Endothelial cell of umbilical vein (primary cell): ENCODE results near the gene PRR3. TPM values are rescaled to one million over a fixed set of nuclear protein-coding genes. Genes with fewer than 3 reads are reported as not detected.

Experiments used
- BruUV-seq: library from RNA; stranded (reverse); fragments of 400-500 nt; replicated peaks from 2 replicates; lab custom pipeline; 2021; lab: Mats Ljungman, UMichigan
- CTCF ChIA-PET: fragments of 300-600, 350-600 bp; sonication (Branson Sonifier 250); formaldehyde crosslinking; loops from one replicate; lab custom pipeline; 2021; ENCODE audit warnings: antibody characterized with exemption, inconsistent platforms; lab: Charles Lee
- POLR2A ChIA-PET: fragments of 300-600, 350-600 bp; sonication (Branson Sonifier 250); formaldehyde crosslinking; loops from one replicate; lab custom pipeline; 2021; ENCODE audit warnings: antibody characterized with exemption, inconsistent platforms; lab: Charles Lee
- DNase-seq: peaks from one replicate; pipeline ENCODE4 v3.0.0-alpha.2; 2011; ENCODE audit warnings: low read depth, low spot score
- FAIRE-seq: peaks from 2 replicates; lab custom pipeline; 2011; peaks lifted over from hg19 to GRCh38; lab: Jason Lieb, UNC
- H2AFZ ChIP-seq: 2 replicates; pipeline ENCODE4 v1.6.0; 2012; ENCODE audit warnings: low read depth, low read length, control low read depth, inconsistent platforms
- H3K27ac ChIP-seq: 2 replicates; pipeline ENCODE4 v1.5.1; 2011; ENCODE audit warnings: low read depth, mild to moderate bottlenecking, control low read depth, low read length, moderate library complexity; ENCODE audit not compliant: insufficient read depth
- H3K27me3 ChIP-seq, 2 experiments: 2 replicates each; pipeline versions ENCODE4 v1.6.0 to v1.6.1; 2011; ENCODE audit warnings: low read length in 2 of 2, mixed read lengths in 1 of 2; ENCODE audit not compliant: control insufficient read depth in 2 of 2, insufficient read depth in 2 of 2
- H3K36me3 ChIP-seq, 2 experiments: 2 replicates in 1 of 2; 3 replicates in 1 of 2; pipeline ENCODE4 v1.5.1; 2011; ENCODE audit warnings: low read length in 2 of 2, mild to moderate bottlenecking in 1 of 2, moderate library complexity in 1 of 2; ENCODE audit not compliant: control insufficient read depth in 2 of 2, insufficient read depth in 2 of 2; ENCODE audit errors: extremely low read depth in 1 of 2
- H3K4me1 ChIP-seq: 3 replicates; pipeline ENCODE4 v1.5.1; 2011; ENCODE audit warnings: mild to moderate bottlenecking, low read length; ENCODE audit not compliant: control insufficient read depth, insufficient read depth; ENCODE audit errors: extremely low read depth
- H3K4me2 ChIP-seq: 2 replicates; pipeline ENCODE4 v1.6.1; 2011; ENCODE audit warnings: low read length, control low read depth, mixed read lengths; ENCODE audit not compliant: insufficient read depth
- H3K4me3 ChIP-seq, 3 experiments: fragments of 200-600 bp in 1 of 3; sonication (generic), shearing (Covaris generic) in 1 of 3; replicated peaks in 1 of 3; 2 replicates each; pipeline ENCODE4 v1.5.1; 2011 to 2016; ENCODE audit warnings: control low read depth in 3 of 3, low read length in 3 of 3, mild to moderate bottlenecking in 2 of 3, inconsistent platforms in 1 of 3, low read depth in 1 of 3, moderate library complexity in 1 of 3; ENCODE audit not compliant: insufficient read depth in 1 of 3
- H3K79me2 ChIP-seq: 2 replicates; pipeline ENCODE4 v1.6.0; 2012; ENCODE audit warnings: low read length, inconsistent platforms; ENCODE audit not compliant: control insufficient read depth, insufficient read depth
- H3K9ac ChIP-seq: replicated peaks from 2 replicates; pipeline ENCODE3; 2011; ENCODE audit warnings: low read length, control low read depth; ENCODE audit not compliant: insufficient read depth; ENCODE audit errors: extremely low read depth
- H3K9me1 ChIP-seq: replicated peaks from 3 replicates; pipeline ENCODE4 v1.6.0; 2011; ENCODE audit warnings: mild to moderate bottlenecking, low read length; ENCODE audit not compliant: control insufficient read depth, insufficient read depth; ENCODE audit errors: extremely low read depth
- H3K9me3 ChIP-seq: replicated peaks from 2 replicates; pipeline ENCODE4 v1.5.1; 2012; ENCODE audit warnings: low read length, inconsistent platforms; ENCODE audit not compliant: control insufficient read depth, insufficient read depth
- H4K20me1 ChIP-seq: replicated peaks from 2 replicates; pipeline ENCODE3; 2011; ENCODE audit warnings: mild to moderate bottlenecking, low read length; ENCODE audit not compliant: control insufficient read depth, insufficient read depth; ENCODE audit errors: extremely low read depth
- CTCF ChIP-seq, 2 donors: IDR thresholded peaks; 1 replicate in 1 of 2; 2 replicates in 1 of 2; pipeline ENCODE4 v1.5.1; 2011; ENCODE audit warnings: low read length in 2 of 2, mild to moderate bottlenecking in 2 of 2, moderate library complexity in 2 of 2, control low read depth in 1 of 2, inconsistent platforms in 1 of 2, low read depth in 1 of 2; ENCODE audit not compliant: insufficient read depth in 1 of 2; ENCODE audit errors: extremely low read depth in 1 of 2
- EZH2 ChIP-seq: IDR thresholded peaks from 2 replicates; pipeline ENCODE4 v1.6.1; 2012; ENCODE audit warnings: borderline replicate concordance, low read depth, mild to moderate bottlenecking, moderate library complexity, low read length, inconsistent platforms; ENCODE audit not compliant: severe bottlenecking
- FOS ChIP-seq: IDR thresholded peaks from 2 replicates; pipeline ENCODE4 v1.6.1; 2011; ENCODE audit warnings: mild to moderate bottlenecking, low read length, moderate library complexity, borderline replicate concordance; ENCODE audit not compliant: insufficient read depth
- GATA2 ChIP-seq: IDR thresholded peaks from 2 replicates; pipeline ENCODE4 v1.7.0; 2011; ENCODE audit warnings: low read depth, mild to moderate bottlenecking, moderate library complexity, mixed read lengths, low read length; ENCODE audit not compliant: insufficient read length, insufficient read depth
- JUN ChIP-seq: IDR thresholded peaks from 2 replicates; pipeline ENCODE4 v1.6.1; 2011; ENCODE audit warnings: borderline replicate concordance, low read depth; ENCODE audit not compliant: insufficient read length, insufficient read depth
- MAX ChIP-seq: IDR thresholded peaks from 2 replicates; pipeline ENCODE4 v1.6.1; 2011; ENCODE audit not compliant: insufficient read depth, insufficient read length
- MYC ChIP-seq: IDR thresholded peaks from one replicate; pipeline ENCODE4 v1.6.1; 2011; ENCODE audit warnings: mild to moderate bottlenecking, low read depth, low read length
- POLR2A ChIP-seq: IDR thresholded peaks from 2 replicates; pipeline ENCODE4 v1.6.1; 2012; ENCODE audit warnings: low read depth, mild to moderate bottlenecking, control low read depth, low read length
- POLR2AphosphoS5 ChIP-seq: IDR thresholded peaks from 2 replicates; pipeline ENCODE4 v1.6.1; 2012; ENCODE audit warnings: low read depth, mild to moderate bottlenecking, control low read depth, low read length, moderate library complexity; ENCODE audit not compliant: insufficient read depth
- dilution Hi-C: fragments of 300-500 bp; cut with MboI; formaldehyde crosslinking; loops from one replicate; pipeline ENCODE4 v1.15.0; 2019; ENCODE audit warnings: low sequenced_read_pairs; ENCODE audit not compliant: extremely low pct_ligation_motif_present
- intact Hi-C: fragments of 100-400 bp; cut with micrococcal nuclease; formaldehyde crosslinking; loops from one replicate; pipeline ENCODE4 v1.10.0; 2022
- polyA plus RNA-seq, 4 experiments: library from polyadenylated mRNA; depleted of rRNA in 3 of 4; stranded (reverse) in 3 of 4; unstranded in 1 of 4; fragments of >200 nt; gene quantifications; 2 replicates each; pipeline versions ENCODE4 v1.2.1 to v1.2.3, GENCODE V29; 2011 to 2012; ENCODE audit warnings: missing spikeins in 1 of 4
- total RNA-seq: library from RNA; stranded (reverse); gene quantifications from 2 replicates; pipeline ENCODE4 v1.2.3, GENCODE V29; 2021

PRR3 gene
- total and polyA plus RNA-seq, 2 donors (not counting 3 experiments of a cell fraction or from before 2014, with no cell fraction given) = 10.6 to 22.3 TPM

- TF ChIP-seq JUN = no peak
- TF ChIP-seq GATA2 = peak; percentile 51
- TF ChIP-seq POLR2AphosphoS5 = peak; percentile 45
- TF ChIP-seq MAX = no peak
- intact Hi-C loops (no loop called here), dilution Hi-C loops (no loop called here)
- no peak overlapping the region for H3K4me2 ChIP-seq
- peaks cover 8% of the 10 kb centered on the region for H3K4me1 ChIP-seq
- ChIA-PET CTCF (interaction anchor here (0.8 to 8.8 kb wide), 11 partner anchors 11 to 487 kb away, joined by 3 to 149 read pairs (median 5); no protein-coding TSS in a partner anchor), POLR2A (interaction anchor here (0.7 to 6.2 kb wide), 2 partner anchors 14 to 51 kb away, joined by 4 to 63 read pairs; no protein-coding TSS in a partner anchor)
- FAIRE-seq (peak; percentile 86), DNase-seq (peak; percentile 45)
- H3K9ac ChIP-seq = no peak overlapping the region
- H3K9me3 ChIP-seq = no peaks in the 10 kb centered on the region
- H3K79me2 ChIP-seq = no peaks in the 10 kb centered on the region
- H3K27ac ChIP-seq = no peak overlapping the region
- H3K27me3 ChIP-seq = no peaks in the 10 kb centered on the region
- H4K20me1 ChIP-seq = no peaks in the 10 kb centered on the region
- BruUV-seq = no TSS peak
- no peak overlapping the region for H3K4me3 ChIP-seq
- H3K9me1 ChIP-seq = no peaks in the 10 kb centered on the region
- no peak overlapping the region for H2AFZ ChIP-seq
- H3K36me3 ChIP-seq = peaks cover 30 to 44% of the 10 kb centered on the region in 2 experiments
Observed at GRCh38 chr6:30599625-30600324, 42.7 kb downstream of the PRR3 start.

GRCh38 chr6:30600451-30600961, 43.4 kb downstream of the PRR3 start:
- dilution Hi-C loops = no loop called here
- H3K9ac ChIP-seq = no peak overlapping the region
- BruUV-seq = TSS peak; percentile 24

More at GRCh38 chr6:30600451-30600961, 43.4 kb downstream of the PRR3 start:
- no peak overlapping the region for H3K4me2 ChIP-seq
- ChIA-PET POLR2A (interaction anchor here (6.2 kb wide), 1 partner anchor 13 kb away, joined by 63 read pairs; no protein-coding TSS in a partner anchor), CTCF (interaction anchor here (0.5 to 8.8 kb wide), 10 partner anchors 10 to 487 kb away, joined by 3 to 149 read pairs (median 4); no protein-coding TSS in a partner anchor)
- no peaks in the 10 kb centered on the region for H3K9me3 ChIP-seq
- peaks cover 34 to 48% of the 10 kb centered on the region in 2 experiments for H3K36me3 ChIP-seq
- TF ChIP-seq GATA2 (no peak), CTCF (IDR thresholded peaks at IDR 0.05; ENCODE audit: extremely low read depth in 1 of 2, insufficient read depth in 1 of 2, low read depth in 1 of 2, low read length in 2 of 2) (no peak), FOS (no peak), MAX (no peak), EZH2 (no peak), JUN (no peak), POLR2A (peak; percentile 20), MYC (no peak), POLR2AphosphoS5 (peak; percentile 37)
- no peak overlapping the region for H2AFZ ChIP-seq
- no peak for FAIRE-seq
- no peaks in the 10 kb centered on the region for H3K9me1 ChIP-seq
- H4K20me1 ChIP-seq = no peaks in the 10 kb centered on the region
- DNase-seq = no peak
- no peak overlapping the region for H3K27ac ChIP-seq
- no peak overlapping the region for H3K4me3 ChIP-seq
- intact Hi-C loops = no loop called here
- peaks cover 8% of the 10 kb centered on the region for H3K4me1 ChIP-seq
- H3K27me3 ChIP-seq = no peaks in the 10 kb centered on the region
- no peaks in the 10 kb centered on the region for H3K79me2 ChIP-seq
